Transverse colon (tissue), 4 donors: ENCODE measurements around the gene FNDC3B. TPM values are rescaled to one million over a fixed set of nuclear protein-coding genes. Genes with fewer than 3 reads are reported as not detected.

Experiments used
- DNase-seq: peaks from one replicate; pipeline ENCODE4 v3.0.0-alpha.2; 2019
- H3K27ac ChIP-seq, 4 donors: fragments of 200-600 bp; sonication (generic); 2 replicates each; pipeline ENCODE4 v1.5.1; 2016 to 2018; ENCODE audit warnings: inconsistent platforms in 4 of 4
- H3K27me3 ChIP-seq: fragments of 200-600 bp; sonication (generic); 2 replicates; pipeline ENCODE4 v1.5.1; 2017; ENCODE audit warnings: inconsistent platforms
- H3K36me3 ChIP-seq, 4 donors: fragments of 200-600 bp; sonication (generic); 2 replicates each; pipeline ENCODE4 v1.5.1; 2017 to 2019; ENCODE audit warnings: inconsistent platforms in 4 of 4
- H3K4me1 ChIP-seq, 4 donors: fragments of 200-600 bp; sonication (generic); 2 replicates each; pipeline ENCODE4 v1.5.1; 2017 to 2020; ENCODE audit warnings: inconsistent platforms in 4 of 4
- H3K4me3 ChIP-seq, 4 donors: fragments of 200-600 bp; sonication (generic); 1 replicate in 1 of 4; 2 replicates in 3 of 4; pipeline versions ENCODE4 v1.5.1 to v1.6.1; 2017 to 2019; ENCODE audit warnings: inconsistent platforms in 4 of 4
- H3K9me3 ChIP-seq, 2 donors: fragments of 200-600 bp; sonication (generic); 2 replicates each; pipeline ENCODE4 v1.5.1; 2017 to 2019; ENCODE audit warnings: inconsistent platforms in 2 of 2
- CTCF ChIP-seq, 5 experiments: fragments of 200-600 bp in 3 of 5; fragments of 450-650 bp in 2 of 5; sonication (generic) in 3 of 5; IDR thresholded peaks; 1 replicate in 2 of 5; 2 replicates in 3 of 5; pipeline ENCODE4 v1.5.1; 2016 to 2017; ENCODE audit warnings: antibody characterized with exemption in 5 of 5, inconsistent platforms in 3 of 5, mild to moderate bottlenecking in 2 of 5, moderate library complexity in 1 of 5
- EP300 ChIP-seq: sonication (generic); formaldehyde crosslinking; IDR thresholded peaks from one replicate; pipeline ENCODE4 v1.6.1; 2017; ENCODE audit warnings: antibody characterized with exemption, low read depth
- POLR2A ChIP-seq: fragments of 450-650 bp; IDR thresholded peaks from one replicate; pipeline ENCODE4 v1.6.1; 2016; ENCODE audit warnings: antibody characterized with exemption, mild to moderate bottlenecking, moderate library complexity
- POLR2AphosphoS5 ChIP-seq, 3 donors: sonication (generic); formaldehyde crosslinking; IDR thresholded peaks; one replicate each; pipeline ENCODE4 v1.6.1; 2016; ENCODE audit warnings: antibody characterized with exemption in 3 of 3
- WGBS, 2 donors: methylation state at CpG; one replicate each; pipeline ENCODE4 v1.1.5; 2018; ENCODE audit warnings: low coverage in 1 of 2; 5-methylcytosine and 5-hydroxymethylcytosine counted together
- in situ Hi-C, 4 donors: fragments of 200-750 bp; cut with MboI; loops; one replicate each; pipeline versions ENCODE4 v1.15.0 to v1.15.1; 2017; ENCODE audit warnings: low sequenced_read_pairs in 3 of 4, low pct_ligation_motif_present in 1 of 4, low pct_unique_long_range_greater_than_20kb in 1 of 4
- intact Hi-C: fragments of 100-400 bp; cut with DNase I; formaldehyde crosslinking; loops from one replicate; pipeline ENCODE4 v1.15.1; 2023; ENCODE audit warnings: low total_unique reads
- total RNA-seq, 4 donors: library from RNA; depleted of rRNA; stranded (reverse); fragments of >200 nt; gene quantifications; one replicate each; pipeline ENCODE4 v1.1.0, GENCODE V29; 2016

Gene FNDC3B
- total RNA-seq, 4 donors from 2014 or later, result 28.5 to 85.7 (median 44.5) TPM

- in situ Hi-C loops, result loop anchor here (10.0 to 25.0 kb wide), 4 partner anchors 303 to 678 kb away; partner anchors contain the start of genes FNDC3B (in 3 of the 4) and TMEM212 (in 1 of the 4)
- peaks cover 0 to 50% (median 18%) of the 10 kb centered on the region in 4 donors for H3K36me3 ChIP-seq
- WGBS, 2 donors, result 89 to 94% methylated on average over 5 to 8 of the region's 8 CpGs
- H3K4me1 ChIP-seq, result no peaks in the 10 kb centered on the region
- no peak for DNase-seq
- no peaks in the 10 kb centered on the region for H3K27me3 ChIP-seq
- H3K4me3 ChIP-seq, result no peak overlapping the region
- H3K27ac ChIP-seq, result no peak overlapping the region
- TF ChIP-seq POLR2AphosphoS5 (IDR thresholded peaks at IDR 0.05) (no peak), EP300 (no peak), CTCF (IDR thresholded peaks at IDR 0.05) (no peak), POLR2A (no peak)
- intact Hi-C loops, result no loop called here
- no peaks in the 10 kb centered on the region for H3K9me3 ChIP-seq
Observed at GRCh38 chr3:172339892-172340291, 300.5 kb downstream of the FNDC3B start.

GRCh38 chr3:172340583-172340982 is 301.2 kb downstream of the FNDC3B start:
- no peak for DNase-seq
- Histone ChIP-seq H3K4me1 (no peaks in the 10 kb centered on the region), H3K4me3 (no peak overlapping the region), H3K36me3 (peaks cover 0 to 50% (median 19%) of the 10 kb centered on the region in 4 donors), H3K27me3 (no peaks in the 10 kb centered on the region), H3K27ac (no peak overlapping the region), H3K9me3 (no peaks in the 10 kb centered on the region)
- TF ChIP-seq POLR2A (no peak), EP300 (no peak), CTCF (IDR thresholded peaks at IDR 0.05) (no peak), POLR2AphosphoS5 (IDR thresholded peaks at IDR 0.05) (no peak)
- 86 to 87% methylated on average over 2 to 5 of the region's 5 CpGs for WGBS, 2 donors
- intact Hi-C loops, result no loop called here
- in situ Hi-C loops, result loop anchor here in 3 of 4 donors (25.0 kb wide), 3 partner anchors 303 to 678 kb away; partner anchors contain the start of genes FNDC3B (in 2 of the 3) and TMEM212 (in 1 of the 3)

DNA sequence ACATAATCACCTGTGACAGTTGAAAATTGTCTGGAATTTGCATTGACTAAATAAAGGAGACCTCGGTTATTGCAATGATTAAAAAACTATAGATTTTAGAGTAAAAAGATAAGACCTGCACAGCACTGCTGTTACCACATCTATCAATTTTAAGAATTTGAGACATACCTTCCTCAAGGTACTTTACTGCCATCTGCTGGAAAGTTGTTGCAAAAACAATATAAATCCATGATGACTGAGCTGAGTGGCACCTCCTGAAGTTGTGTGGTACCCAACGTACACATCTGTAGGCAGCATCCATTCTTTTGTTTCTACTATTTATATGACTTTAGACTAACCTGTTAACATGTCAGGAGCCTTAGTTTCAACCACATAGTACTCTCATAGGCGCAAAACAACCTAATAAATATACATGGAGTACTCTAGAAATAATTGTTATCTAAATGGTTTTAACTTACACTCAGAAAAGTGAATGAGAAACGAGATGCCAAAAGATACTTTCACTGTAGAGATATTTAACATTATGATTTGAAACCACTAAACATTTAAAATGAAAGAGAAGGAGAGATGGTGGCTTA is 302.2 kb downstream of the FNDC3B start:
- TF ChIP-seq POLR2AphosphoS5 (IDR thresholded peaks at IDR 0.05) (no peak), POLR2A (no peak), CTCF (IDR thresholded peaks at IDR 0.05) (peak; percentile 51 to 71 (median 62))
- DNase-seq, result no peak
- WGBS, 2 donors, result 32 to 55% methylated on average over 3 to 4 of the region's 4 CpGs
- in situ Hi-C loops (loop anchor here in 3 of 4 donors (25.0 kb wide), 3 partner anchors 304 to 679 kb away; partner anchors contain the start of genes FNDC3B (in 2 of the 3) and TMEM212 (in 1 of the 3)), intact Hi-C loops (no loop called here)
- H3K27ac ChIP-seq, result no peak overlapping the region
- no peaks in the 10 kb centered on the region for H3K9me3 ChIP-seq
- peaks cover 0 to 53% (median 20%) of the 10 kb centered on the region in 4 donors for H3K36me3 ChIP-seq
- no peak overlapping the region for H3K4me3 ChIP-seq
- H3K27me3 ChIP-seq, result no peaks in the 10 kb centered on the region
- H3K4me1 ChIP-seq, result no peaks in the 10 kb centered on the region

GRCh38 chr3:172342097-172342659 is 302.8 kb downstream of the FNDC3B start:
- no peak overlapping the region for H3K4me3 ChIP-seq
- no peaks in the 10 kb centered on the region for H3K4me1 ChIP-seq
- no peak overlapping the region for H3K27ac ChIP-seq
- no peaks in the 10 kb centered on the region for H3K9me3 ChIP-seq
- H3K27me3 ChIP-seq, result no peaks in the 10 kb centered on the region
- H3K36me3 ChIP-seq, result peaks cover 0 to 53% (median 19%) of the 10 kb centered on the region in 4 donors
- in situ Hi-C loops, result loop anchor here in 3 of 4 donors (25.0 kb wide), 3 partner anchors 305 to 680 kb away; partner anchors contain the start of genes FNDC3B (in 2 of the 3) and TMEM212 (in 1 of the 3)
- intact Hi-C loops, result no loop called here
- WGBS, 2 donors, result 83% methylated on average over 3 of the region's 3 CpGs; no CpG with 5 or more reads in 1 of the 2 donors
- DNase-seq, result no peak
- TF ChIP-seq EP300, result no peak
- TF ChIP-seq CTCF (IDR thresholded peaks at IDR 0.05), result no peak
- TF ChIP-seq POLR2A, result no peak
- TF ChIP-seq POLR2AphosphoS5 (IDR thresholded peaks at IDR 0.05), result no peak
